CD4-positive, CD25-positive, alpha-beta regulatory T cell (primary cell): ENCODE data around the gene PDE6H. TPM values are rescaled to one million over a fixed set of nuclear protein-coding genes. Genes with fewer than 3 reads are reported as not detected.

Experiments
- polyA plus RNA-seq, 4 donors: library from polyadenylated mRNA; unstranded; fragments of 300-500 nt; fragmentation: Illumina TruSeq; gene quantifications; one replicate each; pipeline ENCODE4 v1.2.3, GENCODE V29; 2021
- total RNA-seq: library from RNA; stranded (reverse); gene quantifications from one replicate; pipeline ENCODE4 v1.2.3, GENCODE V29; 2022

Gene PDE6H
- total and polyA plus RNA-seq, 5 donors from 2014 or later = not detected

Other genes starting within 250 kb of the PDE6H start
- 119 TPM for gene WBP11, start 169.6 kb upstream of the PDE6H start, total RNA-seq
- gene WBP11, start 169.6 kb upstream of the PDE6H start, polyA plus RNA-seq = 10 to 100 TPM; 50.7 to 61.0 (median 56.0) TPM
- 0.54 TPM for gene C12orf60, start 169.4 kb upstream of the PDE6H start, total RNA-seq
- 1 to 10 TPM; 1.4 to 2.8 (median 1.7) TPM for gene C12orf60, start 169.4 kb upstream of the PDE6H start, polyA plus RNA-seq
- gene SMCO3, start 158.9 kb upstream of the PDE6H start, total RNA-seq = not detected
- gene SMCO3, start 158.9 kb upstream of the PDE6H start, polyA plus RNA-seq = under 1 TPM in 2 of 4 donors, not detected in 2; 0.08 to 0.09 TPM
- not detected for gene ART4, start 129.5 kb upstream of the PDE6H start, total RNA-seq
- not detected for gene ART4, start 129.5 kb upstream of the PDE6H start, polyA plus RNA-seq
- gene MGP, start 87.2 kb upstream of the PDE6H start, total RNA-seq = 2.6 TPM
- under 1 TPM in 2 of 4 donors, not detected in 2; 0.59 to 0.64 TPM for gene MGP, start 87.2 kb upstream of the PDE6H start, polyA plus RNA-seq
- 25.4 TPM for gene ERP27, start 34.5 kb upstream of the PDE6H start, total RNA-seq
- 1 to 10 TPM; 5.3 to 8.0 (median 6.2) TPM for gene ERP27, start 34.5 kb upstream of the PDE6H start, polyA plus RNA-seq
- 1,263 TPM for gene ARHGDIB, start 11.4 kb upstream of the PDE6H start, total RNA-seq
- gene ARHGDIB, start 11.4 kb upstream of the PDE6H start, polyA plus RNA-seq = 1,000 to 10,000 TPM; 3,550 to 4,641 (median 3,982) TPM
- gene RERG, start 248.4 kb downstream of the PDE6H start, total RNA-seq = not detected
- not detected for gene RERG, start 248.4 kb downstream of the PDE6H start, polyA plus RNA-seq